Natural killer cell (primary cell): Measurements from ENCODE around the gene SMG6. TPM values are rescaled to one million over a fixed set of nuclear protein-coding genes. Genes with fewer than 3 reads are reported as not detected.
A peak's percentile ranks its signal among the peaks of the same experiment; 100 is the strongest.

Experiments
- ATAC-seq, 3 donors: fragments of 150-1000 bp in 2 of 3; fragments of 200-7000 bp in 1 of 3; cut with Tn5 transposase; 1 replicate in 1 of 3; 2 replicates in 2 of 3; pipeline ENCODE4 v1.10.0; 2021; ENCODE audit warnings: mild to moderate bottlenecking in 2 of 3, moderate library complexity in 2 of 3
- DNase-seq, 2 donors: peaks; one replicate each; pipeline versions ENCODE4 v3.0.0 to v3.0.0-alpha.2; 2013 to 2021; ENCODE audit warnings: mixed read lengths in 1 of 2
- H3K27ac ChIP-seq: one replicate; pipeline ENCODE4 v1.5.1; 2013; ENCODE audit warnings: mild to moderate bottlenecking, low read length
- H3K27me3 ChIP-seq: one replicate; pipeline ENCODE4 v1.6.1; 2013; ENCODE audit warnings: low read length; ENCODE audit not compliant: control insufficient read depth, insufficient read depth
- H3K36me3 ChIP-seq: one replicate; pipeline ENCODE4 v1.6.1; 2013; ENCODE audit warnings: low read length; ENCODE audit not compliant: control insufficient read depth, insufficient read depth
- H3K4me1 ChIP-seq: one replicate; pipeline ENCODE4 v1.6.1; 2013; ENCODE audit warnings: low read length; ENCODE audit not compliant: control insufficient read depth, insufficient read depth
- H3K4me3 ChIP-seq: one replicate; pipeline ENCODE4 v1.5.1; 2013; ENCODE audit warnings: low read length
- H3K9me3 ChIP-seq: one replicate; pipeline ENCODE4 v1.6.1; 2013; ENCODE audit warnings: low read length; ENCODE audit not compliant: control insufficient read depth, insufficient read depth
- H3K27ac Mint-ChIP-seq, 2 donors: one replicate each; pipeline ENCODE4 v1.8.0; 2022; ENCODE audit warnings: mild to moderate bottlenecking in 2 of 2, mixed read lengths in 2 of 2, moderate library complexity in 1 of 2
- H3K27me3 Mint-ChIP-seq, 2 donors: one replicate each; pipeline ENCODE4 v1.8.0; 2022; ENCODE audit warnings: low read depth in 2 of 2, mixed read lengths in 2 of 2
- H3K36me3 Mint-ChIP-seq: one replicate; pipeline ENCODE4 v1.8.0; 2022; ENCODE audit warnings: mixed read lengths
- H3K4me1 Mint-ChIP-seq, 2 donors: one replicate each; pipeline ENCODE4 v1.8.0; 2022; ENCODE audit warnings: mixed read lengths in 2 of 2
- H3K4me3 Mint-ChIP-seq: one replicate; pipeline ENCODE4 v1.8.0; 2022; ENCODE audit warnings: mild to moderate bottlenecking, moderate library complexity, mixed read lengths
- H3K9me3 Mint-ChIP-seq, 2 donors: one replicate each; pipeline ENCODE4 v1.8.0; 2022; ENCODE audit warnings: mixed read lengths in 2 of 2
- WGBS: methylation state at CpG from one replicate; pipeline ENCODE4 v1.1.7; 2013; ENCODE audit warnings: missing lambda C conversion rate; ENCODE audit not compliant: insufficient coverage; 5-methylcytosine and 5-hydroxymethylcytosine counted together
- intact Hi-C: fragments of 100-400 bp; cut with micrococcal nuclease; formaldehyde crosslinking; loops from one replicate; pipeline ENCODE4 v1.14.2; 2022
- total RNA-seq, 4 donors: library from RNA; stranded (reverse); fragments of 120-200 nt in 1 of 4; gene quantifications; one replicate each; pipeline versions ENCODE4 v1.2.3 to v1.2.4, GENCODE V29; 2013 to 2022
- TF ChIP-seq, protein P1 (sequence below): fragments of 200-600 bp; IDR thresholded peaks from one replicate; pipeline ENCODE4 v1.8.0; 2022; ENCODE audit warnings: antibody characterized with exemption

SMG6 gene
- 10 to 100 TPM; 41.6 to 49.4 (median 48.2) TPM for total RNA-seq
- 26.6 TPM for total RNA-seq (2013)

DNA sequence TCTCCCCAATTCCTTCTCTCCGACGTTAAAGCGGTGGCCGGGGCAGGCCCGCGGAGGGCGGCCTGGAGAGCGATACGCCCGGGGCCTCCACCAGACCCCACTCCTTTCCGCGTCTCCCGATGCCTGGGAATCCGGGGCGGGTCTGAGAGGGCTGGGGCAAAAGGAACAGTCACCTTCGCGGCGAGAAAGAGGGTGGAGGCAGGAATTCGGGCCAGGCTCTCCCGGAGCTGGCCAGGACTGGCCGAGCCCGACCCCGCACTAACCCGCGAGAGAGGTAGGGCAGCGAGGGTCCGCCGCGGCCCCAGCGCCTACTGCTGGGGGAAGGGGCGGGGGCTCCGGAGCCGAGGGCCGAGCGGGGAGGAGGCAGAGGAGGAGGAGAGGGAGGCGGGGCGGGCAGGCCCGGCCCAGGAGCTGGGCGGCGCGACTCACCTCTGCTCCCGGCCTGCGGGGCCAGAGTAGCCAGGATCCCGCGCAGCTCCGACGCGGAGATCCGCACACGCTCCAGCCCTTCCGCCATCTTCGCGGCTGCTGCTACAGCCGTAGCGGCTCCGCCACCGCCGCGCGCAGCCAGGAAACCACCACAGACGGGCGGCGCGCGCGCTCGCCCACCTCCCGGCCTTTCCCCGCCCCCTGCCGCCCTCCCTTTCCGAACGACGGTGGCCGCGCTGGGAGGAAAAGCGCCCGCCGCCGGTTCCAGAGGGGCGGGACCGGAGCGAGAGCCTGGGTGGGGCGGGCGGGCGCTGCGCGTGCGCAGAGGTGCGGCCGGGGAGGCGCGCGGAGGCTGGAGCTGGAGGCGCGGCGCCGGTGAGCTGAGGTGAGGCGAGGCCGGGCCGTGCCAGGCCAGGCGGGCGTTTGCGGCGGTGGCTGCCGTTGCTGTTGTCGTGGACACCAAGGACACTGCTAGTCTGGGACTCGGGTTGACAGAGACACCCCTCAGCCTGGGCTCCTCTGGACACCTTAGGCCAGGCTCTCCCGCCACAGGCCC, at the start of gene SMG6, which contains the start of gene SRR:
SMG6 (minus strand) TSS at position 582 of the 985 bp plus-strand sequence; CDS start at position 517, 65 bp downstream.
SRR (plus strand) TSS at position 747 of the 985 bp plus-strand sequence. CDS start 11,611 bp downstream, outside the sequence.
- TF ChIP-seq, protein P1, sequence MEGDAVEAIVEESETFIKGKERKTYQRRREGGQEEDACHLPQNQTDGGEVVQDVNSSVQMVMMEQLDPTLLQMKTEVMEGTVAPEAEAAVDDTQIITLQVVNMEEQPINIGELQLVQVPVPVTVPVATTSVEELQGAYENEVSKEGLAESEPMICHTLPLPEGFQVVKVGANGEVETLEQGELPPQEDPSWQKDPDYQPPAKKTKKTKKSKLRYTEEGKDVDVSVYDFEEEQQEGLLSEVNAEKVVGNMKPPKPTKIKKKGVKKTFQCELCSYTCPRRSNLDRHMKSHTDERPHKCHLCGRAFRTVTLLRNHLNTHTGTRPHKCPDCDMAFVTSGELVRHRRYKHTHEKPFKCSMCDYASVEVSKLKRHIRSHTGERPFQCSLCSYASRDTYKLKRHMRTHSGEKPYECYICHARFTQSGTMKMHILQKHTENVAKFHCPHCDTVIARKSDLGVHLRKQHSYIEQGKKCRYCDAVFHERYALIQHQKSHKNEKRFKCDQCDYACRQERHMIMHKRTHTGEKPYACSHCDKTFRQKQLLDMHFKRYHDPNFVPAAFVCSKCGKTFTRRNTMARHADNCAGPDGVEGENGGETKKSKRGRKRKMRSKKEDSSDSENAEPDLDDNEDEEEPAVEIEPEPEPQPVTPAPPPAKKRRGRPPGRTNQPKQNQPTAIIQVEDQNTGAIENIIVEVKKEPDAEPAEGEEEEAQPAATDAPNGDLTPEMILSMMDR: no peak
- no peaks in the 10 kb centered on the region for H3K27me3 ChIP-seq
- H3K9me3 Mint-ChIP-seq: no peaks in the 10 kb centered on the region
- peaks cover 19% of the 10 kb centered on the region for H3K4me1 ChIP-seq
- no peaks in the 10 kb centered on the region for H3K9me3 ChIP-seq
- peaks cover 7% of the 10 kb centered on the region for H3K36me3 ChIP-seq
- ATAC-seq: peak; percentile 89 to 98 (median 93)
- peak within 1 kb of the TSS; percentile 70 for H3K4me3 ChIP-seq
- DNase-seq: peak; percentile 87 to 97
- 0% methylated on average over 108 of the region's 108 CpGs for WGBS
- intact Hi-C loops: loop anchor here (2.0 kb wide), 1 partner anchor 37 kb away; no protein-coding TSS in a partner anchor
- H3K4me1 Mint-ChIP-seq: peaks cover 34 to 46% of the 10 kb centered on the region in 2 donors
- H3K27ac ChIP-seq: peak within 1 kb of the TSS; percentile 41
- peak within 1 kb of the TSS; percentile 64 to 82 for H3K27ac Mint-ChIP-seq
- peaks cover 8% of the 10 kb centered on the region for H3K36me3 Mint-ChIP-seq
- H3K27me3 Mint-ChIP-seq: no peaks in the 10 kb centered on the region
- H3K4me3 Mint-ChIP-seq: peak within 1 kb of the TSS; percentile 87

DNA sequence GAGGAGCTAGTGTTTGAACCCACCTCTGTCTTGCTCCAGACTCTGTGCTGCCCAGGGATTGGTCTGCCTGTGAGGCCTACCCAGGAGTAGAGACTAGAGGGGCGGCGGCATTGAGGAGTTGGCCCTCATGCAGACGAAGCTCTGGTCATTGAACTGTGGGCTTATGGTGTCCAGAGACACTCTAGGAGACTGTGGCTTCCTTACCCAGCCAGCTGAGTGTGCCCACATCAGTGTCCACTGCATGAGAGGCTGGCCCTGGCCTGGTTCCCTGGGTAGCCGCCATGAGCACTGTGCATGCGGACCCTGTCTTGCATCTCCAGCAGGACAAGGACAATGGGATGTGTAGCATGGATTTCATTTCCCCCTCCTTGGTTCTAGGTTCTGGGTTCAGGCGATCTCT, 47.7 kb upstream of the SMG6 start:
- no peaks in the 10 kb centered on the region for H3K36me3 ChIP-seq
- H3K4me1 Mint-ChIP-seq: peaks cover 13 to 18% of the 10 kb centered on the region in 2 donors
- no peak overlapping the region for H3K27ac Mint-ChIP-seq
- no peaks in the 10 kb centered on the region for H3K9me3 Mint-ChIP-seq
- TF ChIP-seq, protein P1: no peak
- DNase-seq (no peak), ATAC-seq (no peak)
- H3K4me1 ChIP-seq: peaks cover 16% of the 10 kb centered on the region
- intact Hi-C loops: no loop called here
- no peaks in the 10 kb centered on the region for H3K27me3 Mint-ChIP-seq
- H3K4me3 Mint-ChIP-seq: no peak overlapping the region
- no peak overlapping the region for H3K4me3 ChIP-seq
- WGBS: 94% methylated on average over 6 of the region's 6 CpGs
- no peaks in the 10 kb centered on the region for H3K27me3 ChIP-seq
- no peak overlapping the region for H3K27ac ChIP-seq
- H3K9me3 ChIP-seq: no peaks in the 10 kb centered on the region
- no peaks in the 10 kb centered on the region for H3K36me3 Mint-ChIP-seq

DNA sequence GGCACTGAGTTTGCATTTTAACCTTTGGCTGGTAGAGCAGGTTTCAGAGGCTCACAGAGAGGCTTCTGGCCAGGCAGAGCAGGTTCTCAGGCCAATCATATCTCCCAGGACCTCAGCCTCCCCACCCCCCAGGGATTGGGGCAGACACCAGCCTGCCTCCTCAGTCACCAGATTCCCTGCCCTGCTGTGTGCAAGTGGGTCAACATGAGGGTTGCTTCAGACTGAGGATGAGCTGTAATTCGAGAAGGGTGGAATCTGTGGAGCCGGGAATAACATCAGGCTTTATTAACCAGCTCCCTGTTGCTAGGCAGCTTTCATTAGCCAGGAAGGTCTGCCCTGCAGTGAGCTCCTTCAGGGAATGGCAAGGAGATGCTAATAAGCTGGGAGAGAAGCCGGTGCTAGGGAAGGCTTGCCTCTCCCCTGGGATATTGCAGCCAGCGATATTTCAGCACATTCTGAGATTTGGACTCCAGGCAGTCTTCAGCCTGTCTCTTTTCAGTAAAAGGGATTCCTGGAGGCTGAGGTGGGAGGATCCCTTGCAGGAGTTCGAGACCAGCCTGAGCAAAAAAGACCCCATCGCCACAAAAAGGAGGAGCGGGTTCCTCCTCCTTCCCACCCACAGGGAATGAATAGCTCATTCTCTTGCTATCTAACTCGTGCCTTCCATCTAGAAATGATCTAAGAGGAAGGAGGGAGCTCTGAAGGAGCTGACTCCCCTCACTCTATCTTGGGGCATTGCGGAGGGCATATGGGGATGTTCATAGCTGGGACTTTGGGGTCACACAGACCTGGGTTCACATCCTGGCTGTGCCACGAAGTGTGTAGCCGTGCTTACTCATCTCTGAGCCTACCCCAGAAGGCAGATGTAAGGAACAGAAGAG, 44.5 kb upstream of the SMG6 start:
- 90% methylated on average over 9 of the region's 11 CpGs for WGBS
- H3K4me1 ChIP-seq: peaks cover 3% of the 10 kb centered on the region
- TF ChIP-seq, protein P1: no peak
- Mint-ChIP-seq H3K4me3 (no peak overlapping the region), H3K27me3 (no peaks in the 10 kb centered on the region), H3K27ac (no peak overlapping the region), H3K4me1 (peaks cover 0 to 3% of the 10 kb centered on the region in 2 donors), H3K9me3 (no peaks in the 10 kb centered on the region), H3K36me3 (no peaks in the 10 kb centered on the region)
- H3K9me3 ChIP-seq: no peaks in the 10 kb centered on the region
- no peaks in the 10 kb centered on the region for H3K36me3 ChIP-seq
- ATAC-seq: no peak
- no peak overlapping the region for H3K27ac ChIP-seq
- no peaks in the 10 kb centered on the region for H3K27me3 ChIP-seq
- intact Hi-C loops: no loop called here
- H3K4me3 ChIP-seq: no peak overlapping the region
- no peak for DNase-seq
